Tibial artery (tissue), 4 donors: ENCODE measurements around the gene RAPGEF1.

Experiments used
- DNase-seq, 2 donors: peaks; one replicate each; pipeline ENCODE4 v3.0.0-alpha.2; 2019
- H3K27ac ChIP-seq, 2 donors: fragments of 200-600 bp; sonication (generic) in 1 of 2; 1 replicate in 1 of 2; 2 replicates in 1 of 2; pipeline ENCODE4 v1.5.1; 2018 to 2019; ENCODE audit warnings: mild to moderate bottlenecking in 1 of 2
- H3K27me3 ChIP-seq, 2 donors: fragments of 200-600 bp; sonication (generic) in 1 of 2; one replicate each; pipeline versions ENCODE4 v1.5.1 to v1.6.0; 2016 to 2019
- H3K36me3 ChIP-seq, 3 donors: fragments of 200-600 bp; sonication (generic) in 2 of 3; one replicate each; pipeline ENCODE4 v1.5.1; 2016 to 2019; ENCODE audit warnings: mild to moderate bottlenecking in 2 of 3
- H3K4me1 ChIP-seq, 4 donors: fragments of 200-600 bp; sonication (generic) in 2 of 4; 1 replicate in 3 of 4; 2 replicates in 1 of 4; pipeline ENCODE4 v1.5.1; 2016 to 2019
- H3K4me3 ChIP-seq, 2 donors: fragments of 200-600 bp; sonication (generic) in 1 of 2; 1 replicate in 1 of 2; 2 replicates in 1 of 2; pipeline ENCODE4 v1.5.1; 2018 to 2019; ENCODE audit warnings: mild to moderate bottlenecking in 2 of 2
- H3K9me3 ChIP-seq, 3 donors: fragments of 200-600 bp; sonication (generic) in 1 of 3; one replicate each; pipeline ENCODE4 v1.5.1; 2016 to 2019
- CTCF ChIP-seq, 2 experiments: fragments of 200-600 bp in 1 of 2; fragments of 450-650 bp in 1 of 2; IDR thresholded peaks; one replicate each; pipeline ENCODE4 v1.5.1; 2017 to 2019; ENCODE audit warnings: antibody characterized with exemption in 2 of 2, mild to moderate bottlenecking in 1 of 2, moderate library complexity in 1 of 2
- intact Hi-C: fragments of 100-400 bp; cut with DNase I; formaldehyde crosslinking; loops from one replicate; pipeline ENCODE4 v1.15.0; 2023; ENCODE audit warnings: low total_unique reads

The RAPGEF1 gene

GRCh38 chr9:131642496-131643083 is 97.3 kb downstream of the RAPGEF1 start:
- Histone ChIP-seq H3K4me3 (no peak overlapping the region), H3K4me1 (peaks cover 0 to 44% (median 27%) of the 10 kb centered on the region in 4 donors), H3K27ac (peak overlapping the region; percentile 66 to 77), H3K36me3 (peaks cover 11 to 54% (median 26%) of the 10 kb centered on the region in 3 donors), H3K27me3 (no peaks in the 10 kb centered on the region), H3K9me3 (no peaks in the 10 kb centered on the region)
- DNase-seq, result no peak
- no peak for TF ChIP-seq CTCF (IDR thresholded peaks at IDR 0.05)
- intact Hi-C loops, result loop anchor here (5.0 to 10.0 kb wide), 2 partner anchors 48 to 95 kb away; no protein-coding TSS in a partner anchor

GRCh38 chr9:131641618-131642495 is 98.0 kb downstream of the RAPGEF1 start:
- Histone ChIP-seq H3K36me3 (peaks cover 8 to 49% (median 31%) of the 10 kb centered on the region in 3 donors), H3K9me3 (no peaks in the 10 kb centered on the region), H3K4me3 (no peak overlapping the region), H3K4me1 (peaks cover 0 to 44% (median 27%) of the 10 kb centered on the region in 4 donors), H3K27me3 (no peaks in the 10 kb centered on the region), H3K27ac (peak overlapping the region; percentile 66 to 77)
- peak; percentile 47 to 81 for DNase-seq
- intact Hi-C loops, result loop anchor here (5.0 to 10.0 kb wide), 2 partner anchors 47 to 95 kb away; no protein-coding TSS in a partner anchor
- peak; percentile 29 to 38 for TF ChIP-seq CTCF (IDR thresholded peaks at IDR 0.05)

- intact Hi-C loops, result loop anchor here (5.0 to 10.0 kb wide), 2 partner anchors 46 to 97 kb away; no protein-coding TSS in a partner anchor
- TF ChIP-seq CTCF (IDR thresholded peaks at IDR 0.05), result no peak
- no peaks in the 10 kb centered on the region for H3K27me3 ChIP-seq
- H3K9me3 ChIP-seq, result no peaks in the 10 kb centered on the region
- no peak overlapping the region for H3K4me3 ChIP-seq
- peaks cover 4 to 43% (median 28%) of the 10 kb centered on the region in 3 donors for H3K36me3 ChIP-seq
- H3K4me1 ChIP-seq, result peaks cover 0 to 43% (median 29%) of the 10 kb centered on the region in 4 donors
- peak overlapping the region; percentile 66 to 77 for H3K27ac ChIP-seq
- peak in 1 of 2 donors; percentile 49 for DNase-seq
Observed at GRCh38 chr9:131640438-131641137, 99.3 kb downstream of the RAPGEF1 start.

- H3K27me3 ChIP-seq, result no peaks in the 10 kb centered on the region
- H3K4me1 ChIP-seq, result peaks cover 0 to 43% (median 35%) of the 10 kb centered on the region in 4 donors
- peaks cover 4 to 36% (median 28%) of the 10 kb centered on the region in 3 donors for H3K36me3 ChIP-seq
- TF ChIP-seq CTCF (IDR thresholded peaks at IDR 0.05), result no peak
- peak overlapping the region; percentile 66 to 77 for H3K27ac ChIP-seq
- H3K4me3 ChIP-seq, result no peak overlapping the region
- H3K9me3 ChIP-seq, result no peaks in the 10 kb centered on the region
- DNase-seq, result no peak
- intact Hi-C loops, result loop anchor here (5.0 to 10.0 kb wide), 2 partner anchors 45 to 97 kb away; no protein-coding TSS in a partner anchor
Observed at GRCh38 chr9:131639769-131640437, 100.0 kb downstream of the RAPGEF1 start.

GRCh38 chr9:131636593-131636992 is 103.3 kb downstream of the RAPGEF1 start:
- Histone ChIP-seq H3K4me3 (no peak overlapping the region), H3K9me3 (no peaks in the 10 kb centered on the region), H3K27ac (peak overlapping the region in 1 of 2 donors; percentile 71), H3K27me3 (no peaks in the 10 kb centered on the region), H3K4me1 (peaks cover 0 to 28% (median 26%) of the 10 kb centered on the region in 4 donors), H3K36me3 (peaks cover 4 to 21% (median 19%) of the 10 kb centered on the region in 3 donors)
- DNase-seq, result no peak
- intact Hi-C loops, result no loop called here
- no peak for TF ChIP-seq CTCF (IDR thresholded peaks at IDR 0.05)
